ENCODE results near the gene TRIM75.
A peak's percentile ranks its signal among the peaks of the same experiment; 100 is the strongest.

- TF ChIP-seq CTCF (IDR thresholded peaks at IDR 0.05; ENCODE audit: low read depth, low read length) (peak; percentile 49), EZH2phosphoT487 (IDR thresholded peaks at IDR 0.05; ENCODE audit: low read depth) (no peak)
These were observed 7.3 kb downstream of the TRIM75 start for GRCh38 chr4:165060938-165061337.

Data from OCI-LY3 (cell line).